ENCODE results near the gene E2F3. TPM values are rescaled to one million over a fixed set of nuclear protein-coding genes. Genes with fewer than 3 reads are reported as not detected.

The E2F3 gene
- total and polyA plus RNA-seq, 10 of the 15 experiments (the other 5 are each of a cell fraction or from before 2014, with no cell fraction given): 5.1 to 16.8 (median 10.6) TPM

GRCh38 chr6:20415712-20416454 is 14.2 kb downstream of the E2F3 start (continued):
- no peak for TF ChIP-seq RAD21 (IDR thresholded peaks at IDR 0.05; ENCODE audit: insufficient read depth, low read depth, low read length)
- no peak for TF ChIP-seq ZZZ3 (IDR thresholded peaks at IDR 0.05; ENCODE audit: control insufficient read depth, insufficient read length, low read depth)
- TF ChIP-seq RELB (IDR thresholded peaks at IDR 0.05; ENCODE audit: low read depth): 0 out of 2 replicates have a peak, but pooled peaks have one; percentile 15
- no peak for TF ChIP-seq CBFB (IDR thresholded peaks at IDR 0.05; ENCODE audit: low read depth)
- TF ChIP-seq NR2F1 (conservative IDR thresholded peaks at IDR 0.05): no peak
- no peak for TF ChIP-seq CHD1 (IDR thresholded peaks at IDR 0.05; ENCODE audit: low read depth, low read length)

GRCh38 chr6:20416567-20417345 is 15.1 kb downstream of the E2F3 start:
- WGBS (ENCODE audit: insufficient coverage, insufficient replicate concordance, low lambda C conversion rate, missing lambda C conversion rate): 72% methylated on average over 4 of the region's 4 CpGs
- POLR2A ChIA-PET: interaction anchor here (0.6 to 1.9 kb wide), 2 partner anchors 12 to 307 kb away, joined by 4 to 7 read pairs; no protein-coding TSS in a partner anchor
- in situ Hi-C loops (cut with MboI): no loop called here
- DNase-seq (ENCODE audit: low read depth, low spot score) (no peak), ATAC-seq (peak; percentile 44), FAIRE-seq (no peak)
- no TSS peak for BruUV-seq (replicated peaks)
- peak overlapping the region; percentile 48 for H3K27ac ChIP-seq (ENCODE audit: control insufficient read depth, insufficient read depth)
- intact Hi-C loops (cut with micrococcal nuclease; ENCODE audit: unreplicated experiment): no loop called here
- CTCF ChIA-PET: interaction anchor here (1.0 to 2.3 kb wide), 2 partner anchors 12 to 111 kb away, joined by 3 to 15 read pairs; no protein-coding TSS in a partner anchor
- peaks cover under 1 to 3% of the 10 kb centered on the region in 2 experiments; a peak in 2 of 4 replicates for H3K36me3 ChIP-seq (ENCODE audit: control insufficient read depth in 2 of 2, insufficient read depth in 2 of 2, low read length in 1 of 2)
- H3K9me3 ChIP-seq (replicated peaks; ENCODE audit: control insufficient read depth, insufficient read depth, low read length): no peaks in the 10 kb centered on the region; the same call in 2 of the 3 replicates
- RAD21 ChIA-PET (ENCODE audit: unreplicated experiment): interaction anchor here (0.9 to 1.8 kb wide), 2 partner anchors 9 to 97 kb away, joined by 5 to 7 read pairs; no protein-coding TSS in a partner anchor
- H3K79me2 ChIP-seq (ENCODE audit: control insufficient read depth, insufficient read depth, low read length): peaks cover 90% of the 10 kb centered on the region
- no peak overlapping the region for H2AFZ ChIP-seq (ENCODE audit: control insufficient read depth, low read depth, low read length)
- peak overlapping the region; percentile 20; the same call in 1 of the 2 replicates for H3K4me3 ChIP-seq
- H3K27me3 ChIP-seq (replicated peaks in 1 of 2; ENCODE audit: control insufficient read depth in 2 of 2, insufficient read depth in 2 of 2, low read length in 1 of 2): no peaks in the 10 kb centered on the region
- H3K4me1 ChIP-seq (ENCODE audit: control insufficient read depth, insufficient read depth, low read length): peaks cover 20% of the 10 kb centered on the region
- H4K20me1 ChIP-seq (ENCODE audit: control insufficient read depth, insufficient read depth): peaks cover 3% of the 10 kb centered on the region; the same call in 1 of the 2 replicates
- peak overlapping the region; percentile 28 for H3K4me2 ChIP-seq (ENCODE audit: control insufficient read depth, insufficient read depth)
- SMC1A ChIA-PET (ENCODE audit: uncharacterized antibody, unreplicated experiment): interaction anchor here (0.6 to 3.0 kb wide), 10 partner anchors 9 to 760 kb away, joined by 3 to 13 read pairs (median 3); no protein-coding TSS in a partner anchor
- H3K9ac ChIP-seq (ENCODE audit: control insufficient read depth, insufficient read depth, low read length): no peak overlapping the region
- TF ChIP-seq ZBED1 (IDR thresholded peaks at IDR 0.05; ENCODE audit: borderline replicate concordance): no peak
- TF ChIP-seq ZBTB40 (IDR thresholded peaks at IDR 0.05; ENCODE audit: borderline replicate concordance): no peak
- no peak for TF ChIP-seq IRF5 (IDR thresholded peaks at IDR 0.05; ENCODE audit: borderline replicate concordance)
- TF ChIP-seq FOS (IDR thresholded peaks at IDR 0.05; ENCODE audit: borderline replicate concordance, extremely low read depth, insufficient read length): no peak
- TF ChIP-seq LARP7 (IDR thresholded peaks at IDR 0.05): no peak
- no peak for TF ChIP-seq JUNB (IDR thresholded peaks at IDR 0.05)
- TF ChIP-seq SMAD5 (IDR thresholded peaks at IDR 0.05; ENCODE audit: low read depth): no peak
